ENCODE results near the gene GLA. TPM values are rescaled to one million over a fixed set of nuclear protein-coding genes. Genes with fewer than 3 reads are reported as not detected.
A peak's percentile ranks its signal among the peaks of the same experiment; 100 is the strongest.

The GLA gene
- total RNA-seq, 1 donor from 2014 or later, result 36.7 TPM

GRCh38 chrX:101442085-101442484, 34.4 kb upstream of the GLA start:
- Mint-ChIP-seq H3K27ac (no peak overlapping the region), H3K4me1 (ENCODE audit: low read depth) (no peaks in the 10 kb centered on the region), H3K9me3 (ENCODE audit: low read depth) (peaks cover 15% of the 10 kb centered on the region), H3K36me3 (ENCODE audit: insufficient read depth) (peaks cover 30% of the 10 kb centered on the region), H3K4me3 (ENCODE audit: low read depth) (no peak overlapping the region), H3K27me3 (no peaks in the 10 kb centered on the region)
- no peak for DNase-seq (ENCODE audit: low spot score, unreplicated experiment)
- no peak for TF ChIP-seq CTCF (IDR thresholded peaks at IDR 0.05; ENCODE audit: unreplicated experiment)

- Mint-ChIP-seq H3K4me1 (ENCODE audit: low read depth) (peaks cover 9% of the 10 kb centered on the region), H3K36me3 (ENCODE audit: insufficient read depth) (peaks cover 31% of the 10 kb centered on the region), H3K27me3 (no peaks in the 10 kb centered on the region), H3K9me3 (ENCODE audit: low read depth) (peaks cover 20% of the 10 kb centered on the region), H3K27ac (no peak overlapping the region), H3K4me3 (ENCODE audit: low read depth) (no peak overlapping the region)
- no peak for TF ChIP-seq CTCF (IDR thresholded peaks at IDR 0.05; ENCODE audit: unreplicated experiment)
- DNase-seq (ENCODE audit: low spot score, unreplicated experiment), result no peak
Observed at GRCh38 chrX:101430457-101431078, 22.8 kb upstream of the GLA start.

GRCh38 chrX:101429934-101430333, 22.2 kb upstream of the GLA start:
- Mint-ChIP-seq H3K27ac (no peak overlapping the region), H3K9me3 (ENCODE audit: low read depth) (peaks cover 24% of the 10 kb centered on the region), H3K27me3 (no peaks in the 10 kb centered on the region), H3K4me1 (ENCODE audit: low read depth) (peaks cover 9% of the 10 kb centered on the region), H3K36me3 (ENCODE audit: insufficient read depth) (peaks cover 35% of the 10 kb centered on the region), H3K4me3 (ENCODE audit: low read depth) (no peak overlapping the region)
- TF ChIP-seq CTCF (IDR thresholded peaks at IDR 0.05; ENCODE audit: unreplicated experiment), result no peak
- DNase-seq (ENCODE audit: low spot score, unreplicated experiment), result no peak

GRCh38 chrX:101427954-101428353, 20.2 kb upstream of the GLA start:
- H3K4me3 Mint-ChIP-seq (ENCODE audit: low read depth), result no peak overlapping the region
- H3K4me1 Mint-ChIP-seq (ENCODE audit: low read depth), result peaks cover 9% of the 10 kb centered on the region
- H3K27ac Mint-ChIP-seq, result no peak overlapping the region
- H3K36me3 Mint-ChIP-seq (ENCODE audit: insufficient read depth), result peaks cover 36% of the 10 kb centered on the region
- H3K9me3 Mint-ChIP-seq (ENCODE audit: low read depth), result peaks cover 24% of the 10 kb centered on the region
- H3K27me3 Mint-ChIP-seq, result no peaks in the 10 kb centered on the region
- DNase-seq (ENCODE audit: low spot score, unreplicated experiment), result no peak
- TF ChIP-seq CTCF (IDR thresholded peaks at IDR 0.05; ENCODE audit: unreplicated experiment), result no peak

- no peak overlapping the region for H3K27ac Mint-ChIP-seq
- peaks cover 28% of the 10 kb centered on the region for H3K4me1 Mint-ChIP-seq (ENCODE audit: low read depth)
- no peak for TF ChIP-seq CTCF (IDR thresholded peaks at IDR 0.05; ENCODE audit: unreplicated experiment)
- H3K9me3 Mint-ChIP-seq (ENCODE audit: low read depth), result peaks cover 25% of the 10 kb centered on the region
- peak overlapping the region; percentile 86 for H3K4me3 Mint-ChIP-seq (ENCODE audit: low read depth)
- H3K36me3 Mint-ChIP-seq (ENCODE audit: insufficient read depth), result peaks cover 7% of the 10 kb centered on the region
- no peaks in the 10 kb centered on the region for H3K27me3 Mint-ChIP-seq
- DNase-seq (ENCODE audit: low spot score, unreplicated experiment), result no peak
Observed at GRCh38 chrX:101419489-101419888, 11.8 kb upstream of the GLA start.

Data from progenitor cell of endocrine pancreas (in vitro differentiated cells).